ENCODE measurements around the gene AHR. TPM values are rescaled to one million over a fixed set of nuclear protein-coding genes. Genes with fewer than 3 reads are reported as not detected.

AHR gene
- total RNA-seq, 5 donors from 2014 or later (not counting 1 experiment from before 2014, with no cell fraction given): 40.2 to 76.4 (median 52.5) TPM

GRCh38 chr7:17307558-17307957 is 9.1 kb downstream of the AHR start:
- Mint-ChIP-seq H3K27ac (no peak overlapping the region), H3K36me3 (peaks cover 8% of the 10 kb centered on the region), H3K27me3 (no peaks in the 10 kb centered on the region), H3K4me1 (peaks cover 0 to 37% (median 31%) of the 10 kb centered on the region in 3 donors), H3K9me3 (no peaks in the 10 kb centered on the region), H3K4me3 (no peak overlapping the region)
- peaks cover 0 to 11% of the 10 kb centered on the region in 2 donors for H3K36me3 ChIP-seq (ENCODE audit: control insufficient read depth in 2 of 2, extremely low read depth in 1 of 2, insufficient read depth in 1 of 2, low read length in 1 of 2)
- H3K4me1 ChIP-seq (ENCODE audit: control insufficient read depth in 1 of 2, extremely low read depth in 1 of 2, insufficient read depth in 2 of 2, low read length in 2 of 2): peaks cover 7 to 9% of the 10 kb centered on the region in 2 experiments
- no peaks in the 10 kb centered on the region for H3K27me3 ChIP-seq (replicated peaks in 1 of 2; ENCODE audit: control insufficient read depth in 2 of 2, extremely low read depth in 1 of 2, insufficient read depth in 2 of 2, low read length in 1 of 2)
- POLR2A ChIA-PET: interaction anchor here in 1 of 2 donors (0.6 to 1.8 kb wide), 2 partner anchors 9 to 407 kb away, joined by 8 to 13 read pairs; partner anchors contain the start of gene AHR
- ATAC-seq (replicated peaks in 1 of 4): no peak
- DNase-seq: no peak
- no peaks in the 10 kb centered on the region for H3K9me3 ChIP-seq
- CTCF ChIA-PET: interaction anchor here in 1 of 2 donors (1.0 kb wide), 2 partner anchors 9 to 325 kb away, joined by 3 read pairs; partner anchors contain the start of gene AHR
- 69% methylated on average over 5 of the region's 5 CpGs for WGBS (ENCODE audit: insufficient coverage)
- H3K4me3 ChIP-seq (ENCODE audit: control insufficient read depth in 1 of 2, extremely low read depth in 1 of 2, low read length in 1 of 2): no peak overlapping the region
- no peak overlapping the region for H3K27ac ChIP-seq (ENCODE audit: low read length)

- no peaks in the 10 kb centered on the region for H3K9me3 Mint-ChIP-seq
- Histone ChIP-seq H3K27me3 (replicated peaks in 1 of 2; ENCODE audit: control insufficient read depth in 2 of 2, extremely low read depth in 1 of 2, insufficient read depth in 2 of 2, low read length in 1 of 2) (no peaks in the 10 kb centered on the region), H3K4me1 (ENCODE audit: control insufficient read depth in 1 of 2, extremely low read depth in 1 of 2, insufficient read depth in 2 of 2, low read length in 2 of 2) (peaks cover 7 to 9% of the 10 kb centered on the region in 2 experiments), H3K9me3 (no peaks in the 10 kb centered on the region), H3K36me3 (ENCODE audit: control insufficient read depth in 2 of 2, extremely low read depth in 1 of 2, insufficient read depth in 1 of 2, low read length in 1 of 2) (peaks cover 1 to 11% of the 10 kb centered on the region in 2 donors), H3K27ac (ENCODE audit: low read length) (no peak overlapping the region), H3K4me3 (ENCODE audit: control insufficient read depth in 1 of 2, extremely low read depth in 1 of 2, low read length in 1 of 2) (no peak overlapping the region)
- H3K4me3 Mint-ChIP-seq: no peak overlapping the region
- no peaks in the 10 kb centered on the region for H3K27me3 Mint-ChIP-seq
- peaks cover 5 to 40% (median 31%) of the 10 kb centered on the region in 3 donors for H3K4me1 Mint-ChIP-seq
- DNase-seq (no peak), ATAC-seq (replicated peaks in 1 of 4) (peak in 1 of 4 experiments; percentile 22)
- POLR2A ChIA-PET: interaction anchor here in 1 of 2 donors (0.6 to 1.8 kb wide), 2 partner anchors 10 to 408 kb away, joined by 8 to 13 read pairs; partner anchors contain the start of gene AHR
- H3K36me3 Mint-ChIP-seq: peaks cover 13% of the 10 kb centered on the region
- CTCF ChIA-PET: interaction anchor here (0.6 to 1.0 kb wide), 2 partner anchors 325 to 969 kb away, joined by 3 read pairs; no protein-coding TSS in a partner anchor
- WGBS (ENCODE audit: insufficient coverage): no CpG with 5 or more reads among the region's 2 CpGs
- peak overlapping the region in 1 of 2 donors; percentile 15 for H3K27ac Mint-ChIP-seq
Observed at GRCh38 chr7:17307969-17308648, 9.7 kb downstream of the AHR start.

GRCh38 chr7:17311194-17311593 is 12.7 kb downstream of the AHR start:
- no peak overlapping the region for H3K4me3 ChIP-seq (ENCODE audit: control insufficient read depth in 1 of 2, extremely low read depth in 1 of 2, low read length in 1 of 2)
- H3K27ac ChIP-seq (ENCODE audit: low read length): no peak overlapping the region
- peaks cover 3 to 11% of the 10 kb centered on the region in 2 donors for H3K36me3 ChIP-seq (ENCODE audit: control insufficient read depth in 2 of 2, extremely low read depth in 1 of 2, insufficient read depth in 1 of 2, low read length in 1 of 2)
- ChIA-PET CTCF (interaction anchor here in 1 of 2 donors (2.6 kb wide), 1 partner anchor 9 kb away, joined by 14 read pairs; no protein-coding TSS in a partner anchor), POLR2A (interaction anchor here in 1 of 2 donors (0.5 to 1.7 kb wide), 2 partner anchors 13 to 16 kb away, joined by 3 to 9 read pairs; no protein-coding TSS in a partner anchor)
- H3K27me3 ChIP-seq (replicated peaks in 1 of 2; ENCODE audit: control insufficient read depth in 2 of 2, extremely low read depth in 1 of 2, insufficient read depth in 2 of 2, low read length in 1 of 2): no peaks in the 10 kb centered on the region
- peaks cover 3 to 7% of the 10 kb centered on the region in 2 experiments for H3K4me1 ChIP-seq (ENCODE audit: control insufficient read depth in 1 of 2, extremely low read depth in 1 of 2, insufficient read depth in 2 of 2, low read length in 2 of 2)
- ATAC-seq (replicated peaks in 1 of 4) (no peak), DNase-seq (no peak)
- Mint-ChIP-seq H3K4me3 (no peak overlapping the region), H3K27me3 (no peaks in the 10 kb centered on the region), H3K27ac (no peak overlapping the region), H3K36me3 (peaks cover 23% of the 10 kb centered on the region), H3K4me1 (peaks cover 10 to 26% (median 14%) of the 10 kb centered on the region in 3 donors), H3K9me3 (no peaks in the 10 kb centered on the region)
- 40% methylated on average over 1 of the region's 4 CpGs for WGBS (ENCODE audit: insufficient coverage)
- no peaks in the 10 kb centered on the region for H3K9me3 ChIP-seq

GRCh38 chr7:17311952-17312351 is 13.5 kb downstream of the AHR start:
- DNase-seq (no peak), ATAC-seq (replicated peaks in 1 of 4) (no peak)
- POLR2A ChIA-PET: no interaction called here
- no peaks in the 10 kb centered on the region for H3K27me3 ChIP-seq (replicated peaks in 1 of 2; ENCODE audit: control insufficient read depth in 2 of 2, extremely low read depth in 1 of 2, insufficient read depth in 2 of 2, low read length in 1 of 2)
- no peak overlapping the region for H3K27ac Mint-ChIP-seq
- H3K9me3 Mint-ChIP-seq: no peaks in the 10 kb centered on the region
- H3K4me1 ChIP-seq (ENCODE audit: control insufficient read depth in 1 of 2, extremely low read depth in 1 of 2, insufficient read depth in 2 of 2, low read length in 2 of 2): peaks cover 3% of the 10 kb centered on the region in 2 experiments
- CTCF ChIA-PET: interaction anchor here (0.6 to 2.6 kb wide), 2 partner anchors 10 kb away, joined by 3 to 14 read pairs; no protein-coding TSS in a partner anchor
- no peaks in the 10 kb centered on the region for H3K9me3 ChIP-seq
- H3K4me1 Mint-ChIP-seq: peaks cover 14 to 29% (median 14%) of the 10 kb centered on the region in 3 donors
- H3K27me3 Mint-ChIP-seq: no peaks in the 10 kb centered on the region
- peaks cover 26% of the 10 kb centered on the region for H3K36me3 Mint-ChIP-seq
- 100% methylated on average over 2 of the region's 3 CpGs for WGBS (ENCODE audit: insufficient coverage)
- H3K4me3 Mint-ChIP-seq: no peak overlapping the region
- H3K36me3 ChIP-seq (ENCODE audit: control insufficient read depth in 2 of 2, extremely low read depth in 1 of 2, insufficient read depth in 1 of 2, low read length in 1 of 2): peaks cover 3 to 11% of the 10 kb centered on the region in 2 donors
- no peak overlapping the region for H3K4me3 ChIP-seq (ENCODE audit: control insufficient read depth in 1 of 2, extremely low read depth in 1 of 2, low read length in 1 of 2)
- no peak overlapping the region for H3K27ac ChIP-seq (ENCODE audit: low read length)

- POLR2A ChIA-PET: no interaction called here
Observed at GRCh38 chr7:17312641-17313040, 14.2 kb downstream of the AHR start.

GRCh38 chr7:17313194-17313593 is 14.7 kb downstream of the AHR start:
- Histone ChIP-seq H3K27me3 (replicated peaks in 1 of 2; ENCODE audit: control insufficient read depth in 2 of 2, extremely low read depth in 1 of 2, insufficient read depth in 2 of 2, low read length in 1 of 2) (no peaks in the 10 kb centered on the region), H3K27ac (ENCODE audit: low read length) (no peak overlapping the region), H3K9me3 (no peaks in the 10 kb centered on the region), H3K4me1 (ENCODE audit: control insufficient read depth in 1 of 2, extremely low read depth in 1 of 2, insufficient read depth in 2 of 2, low read length in 2 of 2) (no peaks in the 10 kb centered on the region), H3K36me3 (ENCODE audit: control insufficient read depth in 2 of 2, extremely low read depth in 1 of 2, insufficient read depth in 1 of 2, low read length in 1 of 2) (peaks cover 3 to 11% of the 10 kb centered on the region in 2 donors), H3K4me3 (ENCODE audit: control insufficient read depth in 1 of 2, extremely low read depth in 1 of 2, low read length in 1 of 2) (no peak overlapping the region)
- ChIA-PET CTCF (interaction anchor here in 1 of 2 donors (2.6 kb wide), 1 partner anchor 11 kb away, joined by 14 read pairs; no protein-coding TSS in a partner anchor), POLR2A (no interaction called here)
- Mint-ChIP-seq H3K36me3 (peaks cover 28% of the 10 kb centered on the region), H3K27me3 (no peaks in the 10 kb centered on the region), H3K4me1 (peaks cover 14 to 33% (median 17%) of the 10 kb centered on the region in 3 donors), H3K27ac (no peak overlapping the region), H3K9me3 (no peaks in the 10 kb centered on the region), H3K4me3 (no peak overlapping the region)
- WGBS (ENCODE audit: insufficient coverage): no CpG with 5 or more reads among the region's 5 CpGs
- no peak for ATAC-seq (replicated peaks in 1 of 4)
- no peak for DNase-seq

More at GRCh38 chr7:17312641-17313040, 14.2 kb downstream of the AHR start:
- no peaks in the 10 kb centered on the region for H3K27me3 Mint-ChIP-seq
- Histone ChIP-seq H3K36me3 (ENCODE audit: control insufficient read depth in 2 of 2, extremely low read depth in 1 of 2, insufficient read depth in 1 of 2, low read length in 1 of 2) (peaks cover 3 to 11% of the 10 kb centered on the region in 2 donors), H3K27ac (ENCODE audit: low read length) (no peak overlapping the region), H3K27me3 (replicated peaks in 1 of 2; ENCODE audit: control insufficient read depth in 2 of 2, extremely low read depth in 1 of 2, insufficient read depth in 2 of 2, low read length in 1 of 2) (no peaks in the 10 kb centered on the region), H3K4me3 (ENCODE audit: control insufficient read depth in 1 of 2, extremely low read depth in 1 of 2, low read length in 1 of 2) (no peak overlapping the region), H3K9me3 (no peaks in the 10 kb centered on the region), H3K4me1 (ENCODE audit: control insufficient read depth in 1 of 2, extremely low read depth in 1 of 2, insufficient read depth in 2 of 2, low read length in 2 of 2) (peaks cover 0 to 2% of the 10 kb centered on the region in 2 experiments)
- CTCF ChIA-PET: interaction anchor here (0.6 to 2.6 kb wide), 2 partner anchors 11 kb away, joined by 3 to 14 read pairs; no protein-coding TSS in a partner anchor
- peaks cover 26% of the 10 kb centered on the region for H3K36me3 Mint-ChIP-seq
- WGBS (ENCODE audit: insufficient coverage): 83% methylated on average over 2 of the region's 2 CpGs
- no peaks in the 10 kb centered on the region for H3K9me3 Mint-ChIP-seq
- DNase-seq: no peak
- peaks cover 14 to 31% (median 15%) of the 10 kb centered on the region in 3 donors for H3K4me1 Mint-ChIP-seq
- no peak overlapping the region for H3K4me3 Mint-ChIP-seq
- ATAC-seq (replicated peaks in 1 of 4): no peak
- no peak overlapping the region for H3K27ac Mint-ChIP-seq

Measured in T-cell (primary cell).